OCI-LY1 (cell line): ENCODE results near the gene SLC17A4.

Source experiments
- H2AFZ ChIP-seq: fragments of 200-600 bp; sonication (generic), shearing (Covaris generic); 2 replicates; pipeline ENCODE4 v1.6.0; 2014; ENCODE audit warnings: antibody characterized with exemption, mild to moderate bottlenecking, low read length
- H3F3A ChIP-seq: fragments of 200-600 bp; sonication (generic), shearing (Covaris generic); 2 replicates; pipeline ENCODE4 v1.6.0; 2014; ENCODE audit warnings: mild to moderate bottlenecking, antibody characterized with exemption, low read length, moderate library complexity; ENCODE audit not compliant: insufficient read depth
- H3K27ac ChIP-seq: fragments of 200-600 bp; sonication (generic); 2 replicates; pipeline ENCODE4 v1.5.1; 2014; ENCODE audit warnings: low read length, mixed run types, mild to moderate bottlenecking, low read depth; ENCODE audit not compliant: poor library complexity, severe bottlenecking
- H3K27me3 ChIP-seq: fragments of 200-600 bp; sonication (generic); 2 replicates; pipeline ENCODE4 v1.6.0; 2014; ENCODE audit warnings: antibody characterized with exemption, mild to moderate bottlenecking, low read length, moderate library complexity; ENCODE audit not compliant: insufficient read depth
- H3K36me3 ChIP-seq: fragments of 200-600 bp; sonication (generic); 2 replicates; pipeline ENCODE4 v1.6.1; 2014; ENCODE audit warnings: mild to moderate bottlenecking, antibody characterized with exemption, low read length, moderate library complexity, mixed read lengths; ENCODE audit not compliant: insufficient read depth
- H3K4me1 ChIP-seq: fragments of 200-600 bp; sonication (generic); 2 replicates; pipeline ENCODE4 v1.5.1; 2014; ENCODE audit warnings: mild to moderate bottlenecking, low read length, moderate library complexity; ENCODE audit not compliant: insufficient read depth, severe bottlenecking
- H3K4me2 ChIP-seq: fragments of 200-600 bp; sonication (generic), shearing (Covaris generic); 2 replicates; pipeline ENCODE4 v1.6.1; 2014; ENCODE audit warnings: low read length
- H3K4me3 ChIP-seq: fragments of 200-600 bp; sonication (generic); 2 replicates; pipeline ENCODE4 v1.5.1; 2014; ENCODE audit warnings: low read length, low read depth, mild to moderate bottlenecking, mixed read lengths; ENCODE audit not compliant: poor library complexity, severe bottlenecking
- H3K79me2 ChIP-seq: fragments of 200-600 bp; shearing (Covaris generic); 2 replicates; pipeline ENCODE4 v1.6.1; 2016; ENCODE audit warnings: mixed run types, low read length, mixed read lengths; ENCODE audit not compliant: insufficient read depth
- H3K9ac ChIP-seq: fragments of 200-600 bp; sonication (generic), shearing (Covaris generic); 2 replicates; pipeline ENCODE4 v1.6.1; 2014; ENCODE audit warnings: mild to moderate bottlenecking, low read length, mixed read lengths
- H3K9me2 ChIP-seq: fragments of 200-600 bp; sonication (generic), shearing (Covaris generic); 2 replicates; pipeline ENCODE4 v1.6.1; 2014; ENCODE audit warnings: low read depth, mild to moderate bottlenecking, low read length, mixed read lengths
- H3K9me3 ChIP-seq: fragments of 200-600 bp; shearing (Covaris generic); 2 replicates; pipeline ENCODE4 v1.6.1; 2014; ENCODE audit warnings: low read length, mixed read lengths
- H4K20me1 ChIP-seq: fragments of 200-600 bp; sonication (generic), shearing (Covaris generic); 2 replicates; pipeline ENCODE4 v1.6.0; 2016; ENCODE audit warnings: mild to moderate bottlenecking, low read length; ENCODE audit not compliant: insufficient read depth
- EZH2 ChIP-seq: fragments of 200-600 bp; sonication (generic), shearing (Covaris generic); IDR thresholded peaks from 2 replicates; pipeline ENCODE4 v1.8.0; 2017; ENCODE audit warnings: borderline replicate concordance, mixed run types, mild to moderate bottlenecking, antibody characterized with exemption, low read length, moderate library complexity, mixed read lengths
- TF ChIP-seq, protein P1 (sequence below): fragments of 200-600 bp; sonication (generic), shearing (Covaris generic); IDR thresholded peaks from 2 replicates; pipeline ENCODE4 v1.5.1; 2017; ENCODE audit warnings: mild to moderate bottlenecking, antibody characterized with exemption, low read length, moderate library complexity, mixed read lengths

The SLC17A4 gene

GRCh38 chr6:25764611-25765010 is 10.1 kb downstream of the SLC17A4 start:
- H3K4me2 ChIP-seq, result no peak overlapping the region
- no peaks in the 10 kb centered on the region for H3K79me2 ChIP-seq
- H3F3A ChIP-seq, result no peaks in the 10 kb centered on the region
- H3K4me3 ChIP-seq, result no peak overlapping the region
- H3K27me3 ChIP-seq, result no peaks in the 10 kb centered on the region
- H3K27ac ChIP-seq, result no peak overlapping the region
- no peak overlapping the region for H2AFZ ChIP-seq
- H3K9me3 ChIP-seq, result no peaks in the 10 kb centered on the region
- no peaks in the 10 kb centered on the region for H3K36me3 ChIP-seq
- H3K9me2 ChIP-seq, result no peaks in the 10 kb centered on the region
- no peaks in the 10 kb centered on the region for H3K4me1 ChIP-seq
- H3K9ac ChIP-seq, result no peak overlapping the region
- TF ChIP-seq, protein P1, sequence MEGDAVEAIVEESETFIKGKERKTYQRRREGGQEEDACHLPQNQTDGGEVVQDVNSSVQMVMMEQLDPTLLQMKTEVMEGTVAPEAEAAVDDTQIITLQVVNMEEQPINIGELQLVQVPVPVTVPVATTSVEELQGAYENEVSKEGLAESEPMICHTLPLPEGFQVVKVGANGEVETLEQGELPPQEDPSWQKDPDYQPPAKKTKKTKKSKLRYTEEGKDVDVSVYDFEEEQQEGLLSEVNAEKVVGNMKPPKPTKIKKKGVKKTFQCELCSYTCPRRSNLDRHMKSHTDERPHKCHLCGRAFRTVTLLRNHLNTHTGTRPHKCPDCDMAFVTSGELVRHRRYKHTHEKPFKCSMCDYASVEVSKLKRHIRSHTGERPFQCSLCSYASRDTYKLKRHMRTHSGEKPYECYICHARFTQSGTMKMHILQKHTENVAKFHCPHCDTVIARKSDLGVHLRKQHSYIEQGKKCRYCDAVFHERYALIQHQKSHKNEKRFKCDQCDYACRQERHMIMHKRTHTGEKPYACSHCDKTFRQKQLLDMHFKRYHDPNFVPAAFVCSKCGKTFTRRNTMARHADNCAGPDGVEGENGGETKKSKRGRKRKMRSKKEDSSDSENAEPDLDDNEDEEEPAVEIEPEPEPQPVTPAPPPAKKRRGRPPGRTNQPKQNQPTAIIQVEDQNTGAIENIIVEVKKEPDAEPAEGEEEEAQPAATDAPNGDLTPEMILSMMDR, result no peak
- no peak for TF ChIP-seq EZH2
- no peaks in the 10 kb centered on the region for H4K20me1 ChIP-seq

- Histone ChIP-seq H2AFZ (no peak overlapping the region), H3K27me3 (no peaks in the 10 kb centered on the region), H3K4me1 (no peaks in the 10 kb centered on the region), H3K36me3 (no peaks in the 10 kb centered on the region), H3K9me3 (no peaks in the 10 kb centered on the region), H3K9ac (no peak overlapping the region), H4K20me1 (no peaks in the 10 kb centered on the region), H3K4me3 (no peak overlapping the region), H3K9me2 (no peaks in the 10 kb centered on the region), H3F3A (no peaks in the 10 kb centered on the region), H3K4me2 (no peak overlapping the region), H3K27ac (no peak overlapping the region), H3K79me2 (no peaks in the 10 kb centered on the region)
- TF ChIP-seq, protein P1, result no peak
- TF ChIP-seq EZH2, result no peak
Observed at GRCh38 chr6:25768566-25768965, 14.0 kb downstream of the SLC17A4 start.

DNA sequence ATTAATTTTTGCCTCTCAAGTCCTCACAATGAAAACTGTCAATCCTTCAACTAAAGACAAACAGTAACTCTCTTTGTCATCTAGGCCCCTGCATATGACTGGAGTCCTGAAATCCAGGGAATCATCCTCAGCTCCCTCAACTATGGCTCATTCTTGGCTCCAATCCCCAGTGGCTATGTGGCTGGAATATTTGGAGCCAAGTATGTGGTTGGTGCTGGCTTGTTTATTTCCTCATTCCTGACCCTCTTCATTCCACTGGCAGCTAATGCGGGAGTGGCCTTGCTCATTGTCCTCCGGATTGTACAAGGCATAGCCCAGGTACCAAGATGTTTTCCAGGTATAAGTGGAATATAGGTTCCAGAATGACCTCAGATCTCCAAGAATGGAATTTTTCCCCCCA is 15.4 kb downstream of the SLC17A4 start:
- no peaks in the 10 kb centered on the region for H3K36me3 ChIP-seq
- H4K20me1 ChIP-seq, result no peaks in the 10 kb centered on the region
- no peaks in the 10 kb centered on the region for H3K27me3 ChIP-seq

DNA sequence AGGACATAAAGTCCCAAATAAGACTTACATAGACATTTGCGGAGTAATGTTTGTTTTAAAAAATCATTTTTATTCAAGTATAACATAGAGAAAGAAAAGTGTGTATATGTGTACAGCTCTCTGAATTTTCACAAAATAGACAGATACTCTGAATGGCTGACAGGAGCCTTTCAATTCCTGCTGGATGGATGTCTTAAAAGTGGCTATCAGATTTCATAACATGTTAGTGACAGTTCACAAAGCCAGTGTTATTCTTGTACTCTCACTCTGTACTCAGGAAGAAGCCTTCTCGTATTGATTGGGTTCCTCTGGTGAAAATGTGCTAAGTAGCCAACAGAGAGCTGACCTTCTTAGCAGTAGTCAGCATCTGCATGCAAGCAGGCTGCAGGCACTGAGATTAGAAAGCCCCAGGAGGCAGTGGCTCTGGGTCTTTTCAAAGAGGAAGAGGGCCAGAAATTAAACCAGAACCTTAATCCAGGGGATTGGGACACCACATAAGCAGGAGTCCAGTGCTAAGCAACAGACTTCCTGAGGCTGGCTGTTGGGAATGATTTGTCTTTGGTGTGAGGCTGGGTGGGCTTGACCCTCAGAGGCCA is 19.7 kb downstream of the SLC17A4 start:
- Histone ChIP-seq H3K27me3 (no peaks in the 10 kb centered on the region), H4K20me1 (no peaks in the 10 kb centered on the region), H3F3A (no peaks in the 10 kb centered on the region), H3K79me2 (no peaks in the 10 kb centered on the region), H3K4me2 (no peak overlapping the region), H3K36me3 (no peaks in the 10 kb centered on the region), H3K9ac (no peak overlapping the region), H3K9me3 (no peaks in the 10 kb centered on the region), H3K27ac (no peak overlapping the region), H3K4me1 (no peaks in the 10 kb centered on the region), H3K4me3 (no peak overlapping the region), H2AFZ (no peak overlapping the region), H3K9me2 (no peaks in the 10 kb centered on the region)
- TF ChIP-seq, protein P1, result no peak
- no peak for TF ChIP-seq EZH2

More for the DNA sequence above, 15.4 kb downstream of the SLC17A4 start:
- Histone ChIP-seq H3K4me2 (no peak overlapping the region), H3K9me3 (no peaks in the 10 kb centered on the region), H3K4me1 (no peaks in the 10 kb centered on the region), H3F3A (no peaks in the 10 kb centered on the region), H3K9me2 (no peaks in the 10 kb centered on the region), H2AFZ (no peak overlapping the region), H3K9ac (no peak overlapping the region), H3K4me3 (no peak overlapping the region), H3K79me2 (no peaks in the 10 kb centered on the region), H3K27ac (no peak overlapping the region)
- no peak for TF ChIP-seq EZH2
